ENCODE data around the gene CDHR1. TPM values are rescaled to one million over a fixed set of nuclear protein-coding genes. Genes with fewer than 3 reads are reported as not detected.
A peak's percentile ranks its signal among the peaks of the same experiment; 100 is the strongest.

CDHR1 gene
- total and polyA plus RNA-seq, 2 of the 8 experiments (the other 6 are each of a cell fraction or from before 2014, with no cell fraction given): 3.9 to 10.5 TPM

GRCh38 chr10:84177541-84178141, 16.7 kb upstream of the CDHR1 start:
- ChIA-PET CTCF (ENCODE audit: partially characterized antibody) (interaction anchor here (0.9 to 1.5 kb wide), 2 partner anchors 21 to 28 kb away, joined by 3 to 6 read pairs; no protein-coding TSS in a partner anchor), POLR2A (ENCODE audit: partially characterized antibody) (no interaction called here)
- Histone ChIP-seq H4K20me1 (replicated peaks in 1 of 2; ENCODE audit: control insufficient read depth in 1 of 2, insufficient read depth in 2 of 2, low read length in 2 of 2) (peaks cover 0 to 7% of the 10 kb centered on the region in 2 experiments), H2BK20ac (ENCODE audit: low read length) (peak overlapping the region; percentile 48), H3K4ac (replicated peaks; ENCODE audit: insufficient read length, low read depth, low read length) (peak overlapping the region; percentile 94), H3K27ac (ENCODE audit: low read depth, low read length) (no peak overlapping the region), H3K79me2 (ENCODE audit: control insufficient read depth in 1 of 2, insufficient read depth in 2 of 2, low read length in 2 of 2) (no peaks in the 10 kb centered on the region), H4K91ac (replicated peaks; ENCODE audit: insufficient read length, low read length) (no peak overlapping the region), H2AK5ac (ENCODE audit: low read depth, low read length) (peak overlapping the region; percentile 84; the same call in 1 of the 2 replicates), H3K9ac (replicated peaks in 1 of 4; ENCODE audit: extremely low read depth in 1 of 4, low read depth in 3 of 4, low read length in 3 of 4) (no peak overlapping the region), H3K23me2 (ENCODE audit: low read depth, low read length) (peaks cover 9% of the 10 kb centered on the region), H3K9me3 (ENCODE audit: insufficient read depth in 2 of 2, low read depth in 1 of 2, low read length in 1 of 2) (peaks cover 0 to 7% of the 10 kb centered on the region in 2 experiments; a peak in 1 of 4 replicates), H2BK5ac (ENCODE audit: low read depth, low read length) (0 out of 2 replicates have a peak overlapping the region, but pooled peaks have one; percentile 41), H3K23ac (ENCODE audit: insufficient read length) (peak overlapping the region; percentile 20), H2BK12ac (ENCODE audit: low read depth, low read length) (peak overlapping the region; percentile 86; the same call in 1 of the 2 replicates), H2BK15ac (ENCODE audit: low read length) (0 out of 2 replicates have a peak overlapping the region, but pooled peaks have one; percentile 83), H3K79me1 (ENCODE audit: low read depth, low read length) (no peaks in the 10 kb centered on the region), H3K4me3 (ENCODE audit: extremely low read depth in 1 of 4, insufficient read depth in 2 of 4, low read depth in 3 of 4, low read length in 4 of 4) (no peak overlapping the region), H4K8ac (ENCODE audit: extremely low read depth, insufficient read depth, low read length) (no peak overlapping the region; the same call in 1 of the 2 replicates), H3K4me1 (replicated peaks in 1 of 4; ENCODE audit: control insufficient read depth in 3 of 4, insufficient read depth in 4 of 4, low read length in 3 of 4) (peaks cover 0 to 2% (median 0%) of the 10 kb centered on the region in 4 experiments; a peak in 2 of 7 replicates), H2BK120ac (replicated peaks; ENCODE audit: low read depth, low read length) (no peak overlapping the region), H3K56ac (replicated peaks; ENCODE audit: insufficient read length, low read depth, low read length) (peak overlapping the region; percentile 77), H3K4me2 (ENCODE audit: insufficient read depth in 1 of 2, low read depth in 2 of 2, low read length in 2 of 2) (no peak overlapping the region), H3K36me3 (ENCODE audit: control insufficient read depth in 2 of 4, insufficient read depth in 4 of 4, low read length in 3 of 4) (no peaks in the 10 kb centered on the region), H3K18ac (ENCODE audit: extremely low read depth, low read length) (peak overlapping the region; percentile 25; the same call in 1 of the 2 replicates), H2AFZ (ENCODE audit: low read length) (no peak overlapping the region; the same call in 1 of the 2 replicates), H3K27me3 (replicated peaks in 1 of 4; ENCODE audit: control insufficient read depth in 3 of 4, extremely low read depth in 1 of 4, insufficient read depth in 3 of 4, low read length in 3 of 4) (no peaks in the 10 kb centered on the region), H3K14ac (ENCODE audit: insufficient read length) (no peak overlapping the region), H4K5ac (ENCODE audit: insufficient read length, low read depth, low read length) (no peak overlapping the region)
- DNase-seq (ENCODE audit: low read depth in 1 of 2, low spot score in 2 of 2): no peak
- FAIRE-seq: no peak
- 87% methylated on average over 7 of the region's 8 CpGs; no CpG with 5 or more reads in 1 of the 2 experiments for WGBS, 2 experiments (ENCODE audit: extremely low coverage in 1 of 2, insufficient coverage in 1 of 2, insufficient read length in 1 of 2, insufficient replicate concordance in 2 of 2, low coverage in 1 of 2, low lambda C conversion rate in 2 of 2, missing lambda C conversion rate in 1 of 2)
- TF ChIP-seq KDM4A (IDR thresholded peaks at IDR 0.05; ENCODE audit: low read depth, low read length, severe bottlenecking): no peak
- no peak for TF ChIP-seq NANOG (IDR thresholded peaks at IDR 0.05; ENCODE audit: insufficient read depth, low read depth, low read length, poor library complexity, severe bottlenecking)
- no peak for TF ChIP-seq SP4 (IDR thresholded peaks at IDR 0.05; ENCODE audit: low read length)
- no peak for TF ChIP-seq NRF1 (IDR thresholded peaks at IDR 0.05; ENCODE audit: low read depth, low read length)
- no peak for TF ChIP-seq GABPA (IDR thresholded peaks at IDR 0.05; ENCODE audit: borderline replicate concordance, insufficient read depth, low read length)
- TF ChIP-seq KDM5A (IDR thresholded peaks at IDR 0.05; ENCODE audit: low read length): no peak
- TF ChIP-seq, protein P1, sequence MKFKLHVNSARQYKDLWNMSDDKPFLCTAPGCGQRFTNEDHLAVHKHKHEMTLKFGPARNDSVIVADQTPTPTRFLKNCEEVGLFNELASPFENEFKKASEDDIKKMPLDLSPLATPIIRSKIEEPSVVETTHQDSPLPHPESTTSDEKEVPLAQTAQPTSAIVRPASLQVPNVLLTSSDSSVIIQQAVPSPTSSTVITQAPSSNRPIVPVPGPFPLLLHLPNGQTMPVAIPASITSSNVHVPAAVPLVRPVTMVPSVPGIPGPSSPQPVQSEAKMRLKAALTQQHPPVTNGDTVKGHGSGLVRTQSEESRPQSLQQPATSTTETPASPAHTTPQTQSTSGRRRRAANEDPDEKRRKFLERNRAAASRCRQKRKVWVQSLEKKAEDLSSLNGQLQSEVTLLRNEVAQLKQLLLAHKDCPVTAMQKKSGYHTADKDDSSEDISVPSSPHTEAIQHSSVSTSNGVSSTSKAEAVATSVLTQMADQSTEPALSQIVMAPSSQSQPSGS (IDR thresholded peaks at IDR 0.05; ENCODE audit: low read length): no peak
- TF ChIP-seq MAX (IDR thresholded peaks at IDR 0.05): no peak
- TF ChIP-seq SIRT6 (IDR thresholded peaks at IDR 0.05; ENCODE audit: low read length): no peak
- no peak for TF ChIP-seq MAFK (IDR thresholded peaks at IDR 0.05; ENCODE audit: low read depth, low read length)
- TF ChIP-seq JUN (IDR thresholded peaks at IDR 0.05; ENCODE audit: low read depth, low read length): no peak

All from H1 (cell line).